ENCODE results near the gene CDC20. TPM values are rescaled to one million over a fixed set of nuclear protein-coding genes. Genes with fewer than 3 reads are reported as not detected.

CDC20 gene
- total RNA-seq, 2 experiments from 2014 or later = 152 to 155 TPM

- Mint-ChIP-seq H3K27me3 (no peaks in the 10 kb centered on the region), H3K4me1 (ENCODE audit: low read depth) (no peaks in the 10 kb centered on the region), H3K4me3 (no peak overlapping the region), H3K36me3 (peaks cover 17% of the 10 kb centered on the region), H3K9me3 (no peaks in the 10 kb centered on the region), H3K27ac (no peak overlapping the region)
- ChIA-PET POLR2A (no interaction called here), CTCF (interaction anchor here (1.5 to 2.3 kb wide), 2 partner anchors 38 to 150 kb away, joined by 7 to 11 read pairs; no protein-coding TSS in a partner anchor)
- intact Hi-C loops (cut with micrococcal nuclease) = no loop called here
- DNase-seq = no peak
These were observed 18.0 kb downstream of the CDC20 start for GRCh38 chr1:43376723-43377235.

GRCh38 chr1:43377831-43378230, 19.1 kb downstream of the CDC20 start:
- ChIA-PET CTCF (interaction anchor here (1.2 to 2.3 kb wide), 2 partner anchors 37 to 151 kb away, joined by 3 to 11 read pairs; no protein-coding TSS in a partner anchor), POLR2A (interaction anchor here (0.7 to 1.7 kb wide), 2 partner anchors 10 to 146 kb away, joined by 3 to 5 read pairs; partner anchors contain the start of gene ELOVL1)
- Mint-ChIP-seq H3K27ac (no peak overlapping the region), H3K4me3 (no peak overlapping the region), H3K4me1 (ENCODE audit: low read depth) (no peaks in the 10 kb centered on the region), H3K36me3 (peaks cover 19% of the 10 kb centered on the region), H3K9me3 (no peaks in the 10 kb centered on the region), H3K27me3 (no peaks in the 10 kb centered on the region)
- DNase-seq = no peak
- intact Hi-C loops (cut with micrococcal nuclease) = no loop called here

- Mint-ChIP-seq H3K4me1 (ENCODE audit: low read depth) (no peaks in the 10 kb centered on the region), H3K27ac (no peak overlapping the region), H3K27me3 (no peaks in the 10 kb centered on the region), H3K36me3 (peaks cover 29% of the 10 kb centered on the region), H3K4me3 (no peak overlapping the region), H3K9me3 (no peaks in the 10 kb centered on the region)
- DNase-seq = no peak
- POLR2A ChIA-PET = no interaction called here
- intact Hi-C loops (cut with micrococcal nuclease) = no loop called here
- CTCF ChIA-PET = no interaction called here
These were observed 20.7 kb downstream of the CDC20 start for GRCh38 chr1:43379476-43379875.

GRCh38 chr1:43381612-43382011, 22.8 kb downstream of the CDC20 start:
- Mint-ChIP-seq H3K4me1 (ENCODE audit: low read depth) (no peaks in the 10 kb centered on the region), H3K4me3 (no peak overlapping the region), H3K36me3 (peaks cover 40% of the 10 kb centered on the region), H3K27ac (no peak overlapping the region), H3K27me3 (no peaks in the 10 kb centered on the region), H3K9me3 (no peaks in the 10 kb centered on the region)
- DNase-seq = no peak
- ChIA-PET CTCF (interaction anchor here (0.7 to 1.4 kb wide), 3 partner anchors 9 to 155 kb away, joined by 3 to 4 read pairs (median 3); no protein-coding TSS in a partner anchor), POLR2A (interaction anchor here (1.1 to 1.2 kb wide), 2 partner anchors 13 to 15 kb away, joined by 3 read pairs; no protein-coding TSS in a partner anchor)
- intact Hi-C loops (cut with micrococcal nuclease) = no loop called here

- Mint-ChIP-seq H3K27me3 (no peaks in the 10 kb centered on the region), H3K27ac (no peak overlapping the region), H3K36me3 (peaks cover 45% of the 10 kb centered on the region), H3K9me3 (no peaks in the 10 kb centered on the region), H3K4me3 (no peak overlapping the region), H3K4me1 (ENCODE audit: low read depth) (no peaks in the 10 kb centered on the region)
- CTCF ChIA-PET = interaction anchor here (0.7 to 1.4 kb wide), 3 partner anchors 8 to 155 kb away, joined by 3 to 4 read pairs (median 3); no protein-coding TSS in a partner anchor
- POLR2A ChIA-PET = interaction anchor here (1.1 to 1.2 kb wide), 2 partner anchors 14 to 15 kb away, joined by 3 read pairs; no protein-coding TSS in a partner anchor
- intact Hi-C loops (cut with micrococcal nuclease) = no loop called here
- DNase-seq = no peak
These were observed 23.4 kb downstream of the CDC20 start for GRCh38 chr1:43382027-43382779.

GRCh38 chr1:43383449-43383848, 24.7 kb downstream of the CDC20 start:
- H3K36me3 Mint-ChIP-seq = peaks cover 43% of the 10 kb centered on the region
- ChIA-PET POLR2A (no interaction called here), CTCF (interaction anchor here (2.6 kb wide), 1 partner anchor 25 kb away, joined by 7 read pairs; the partner anchor contains the start of gene CDC20)
- H3K4me1 Mint-ChIP-seq (ENCODE audit: low read depth) = peaks cover 9% of the 10 kb centered on the region
- no peak overlapping the region for H3K27ac Mint-ChIP-seq
- no peaks in the 10 kb centered on the region for H3K9me3 Mint-ChIP-seq
- H3K4me3 Mint-ChIP-seq = no peak overlapping the region
- no peaks in the 10 kb centered on the region for H3K27me3 Mint-ChIP-seq
- intact Hi-C loops (cut with micrococcal nuclease) = no loop called here
- DNase-seq = no peak

GRCh38 chr1:43386676-43387075, 27.9 kb downstream of the CDC20 start:
- ChIA-PET CTCF (no interaction called here), POLR2A (no interaction called here)
- H3K27me3 Mint-ChIP-seq = no peaks in the 10 kb centered on the region
- intact Hi-C loops (cut with micrococcal nuclease) = no loop called here
- peaks cover 37% of the 10 kb centered on the region for H3K36me3 Mint-ChIP-seq
- no peak overlapping the region for H3K27ac Mint-ChIP-seq
- no peak overlapping the region for H3K4me3 Mint-ChIP-seq
- DNase-seq = no peak
- peaks cover 34% of the 10 kb centered on the region for H3K4me1 Mint-ChIP-seq (ENCODE audit: low read depth)
- no peaks in the 10 kb centered on the region for H3K9me3 Mint-ChIP-seq

- no peak for DNase-seq
- Mint-ChIP-seq H3K9me3 (no peaks in the 10 kb centered on the region), H3K4me1 (ENCODE audit: low read depth) (peaks cover 40% of the 10 kb centered on the region), H3K36me3 (peaks cover 32% of the 10 kb centered on the region), H3K27ac (peak overlapping the region; percentile 97), H3K27me3 (no peaks in the 10 kb centered on the region), H3K4me3 (peak overlapping the region; percentile 100)
- intact Hi-C loops (cut with micrococcal nuclease) = loop anchor here (2.0 kb wide), 2 partner anchors 19 to 67 kb away; partner anchors contain the start of gene ELOVL1
- ChIA-PET POLR2A (interaction anchor here (2.1 to 4.1 kb wide), 2 partner anchors 20 to 66 kb away, joined by 6 to 28 read pairs; partner anchors contain the start of gene ELOVL1), CTCF (interaction anchor here (1.1 to 1.6 kb wide), 3 partner anchors 15 to 161 kb away, joined by 3 to 5 read pairs (median 5); partner anchors contain the start of gene ELOVL1)
These were observed 29.3 kb downstream of the CDC20 start for GRCh38 chr1:43387976-43388599.

- intact Hi-C loops (cut with micrococcal nuclease) = loop anchor here (1.0 to 2.0 kb wide), 3 partner anchors 20 to 216 kb away; partner anchors contain the start of genes CFAP57, EBNA1BP2 and ELOVL1
- peaks cover 29% of the 10 kb centered on the region for H3K36me3 Mint-ChIP-seq
- ChIA-PET CTCF (interaction anchor here (0.9 to 2.4 kb wide), 5 partner anchors 14 to 162 kb away, joined by 3 to 14 read pairs (median 5); partner anchors contain the start of gene ELOVL1), POLR2A (interaction anchor here (0.8 to 4.1 kb wide), 4 partner anchors 10 to 66 kb away, joined by 3 to 28 read pairs (median 4); partner anchors contain the start of gene ELOVL1)
- peak overlapping the region; percentile 100 for H3K4me3 Mint-ChIP-seq
- no peak for DNase-seq
- peak overlapping the region; percentile 97 for H3K27ac Mint-ChIP-seq
- peaks cover 40% of the 10 kb centered on the region for H3K4me1 Mint-ChIP-seq (ENCODE audit: low read depth)
- H3K27me3 Mint-ChIP-seq = no peaks in the 10 kb centered on the region
- H3K9me3 Mint-ChIP-seq = no peaks in the 10 kb centered on the region
These were observed 29.8 kb downstream of the CDC20 start for GRCh38 chr1:43388613-43389012.

GRCh38 chr1:43389326-43390313, 30.8 kb downstream of the CDC20 start, which contains the start of the genes MED8 and SZT2:
MED8 (minus strand) TSS chr1:43389800; CDS start chr1:43389764, 36 bp downstream.
SZT2 (plus strand) TSS chr1:43389899; CDS start chr1:43389969, 70 bp downstream.
- Mint-ChIP-seq H3K36me3 (peaks cover 23% of the 10 kb centered on the region), H3K27ac (peak within 1 kb of the TSS; percentile 97), H3K4me3 (peak within 1 kb of the TSS; percentile 100), H3K27me3 (no peaks in the 10 kb centered on the region), H3K9me3 (no peaks in the 10 kb centered on the region), H3K4me1 (ENCODE audit: low read depth) (peaks cover 40% of the 10 kb centered on the region)
- ChIA-PET CTCF (interaction anchor here (0.8 to 2.4 kb wide), 8 partner anchors 8 to 163 kb away, joined by 3 to 14 read pairs (median 4); partner anchors contain the start of genes CDC20 and ELOVL1), POLR2A (interaction anchor here (0.8 to 4.1 kb wide), 5 partner anchors 11 to 65 kb away, joined by 3 to 28 read pairs (median 5); partner anchors contain the start of genes CDC20 and ELOVL1)
- intact Hi-C loops (cut with micrococcal nuclease) = loop anchor here (1.0 to 2.0 kb wide), 4 partner anchors 21 to 217 kb away; partner anchors contain the start of genes CDC20, CFAP57, EBNA1BP2 and ELOVL1
- peak; percentile 96 for DNase-seq

Measured in activated CD4-positive, alpha-beta memory T cell treated with anti-CD3 and anti-CD28 coated beads for 36 hours (primary cell).